GM12892 (cell line): ENCODE results near the gene TRAF4.
A peak's percentile ranks its signal among the peaks of the same experiment; 100 is the strongest.

Source experiments
- POLR2AphosphoS5 ChIP-seq: IDR thresholded peaks from 2 replicates; pipeline ENCODE4 v1.6.1; 2011; ENCODE audit warnings: low read depth, low read length, control low read depth
- TAF1 ChIP-seq: IDR thresholded peaks from 2 replicates; pipeline ENCODE4 v1.6.1; 2011; ENCODE audit warnings: low read depth, mild to moderate bottlenecking, control low read depth, low read length, borderline replicate concordance

DNA sequence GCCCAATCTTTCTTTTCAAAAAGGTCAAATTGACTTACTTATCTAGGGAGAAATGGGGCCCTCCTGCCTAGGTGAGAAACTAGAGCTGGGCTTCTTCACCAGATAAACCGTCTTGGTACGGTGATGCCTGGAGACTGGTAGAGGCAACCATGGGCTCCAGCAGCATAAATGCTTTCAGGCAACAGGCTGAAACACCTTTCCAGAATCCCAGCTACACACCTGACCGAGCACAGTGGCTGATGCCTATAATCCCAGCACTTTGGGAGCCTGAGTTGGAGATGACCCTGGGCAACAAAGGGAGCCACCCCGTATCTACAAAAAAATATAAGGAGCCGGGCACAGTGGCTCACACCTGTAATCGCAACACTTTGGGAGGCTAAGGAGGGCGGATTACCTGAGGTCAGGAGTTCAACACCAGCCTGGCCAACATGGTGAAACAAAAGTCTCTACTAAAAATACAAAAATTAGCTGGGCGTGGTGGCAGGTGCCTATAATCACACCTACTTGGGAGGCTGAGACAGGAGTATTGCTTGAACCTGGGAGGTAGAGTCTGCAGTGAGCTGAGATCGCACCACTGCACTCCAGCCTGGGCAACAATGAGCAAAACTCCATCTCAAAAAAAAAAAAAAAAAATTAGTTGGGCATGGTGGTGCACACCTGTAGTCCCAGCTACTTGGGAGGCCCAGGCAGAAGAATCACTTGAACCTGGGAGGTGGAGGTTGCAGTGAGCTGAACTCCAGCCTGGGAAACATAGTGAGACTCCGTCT lies 8.0 kb downstream of the TRAF4 start:
- TF ChIP-seq POLR2AphosphoS5 (peak; percentile 30), TAF1 (no peak)
